HUDEP-2 (cell line): ENCODE data around the gene ADAM33.

Source experiments
- DNase-seq, 76 experiments: peaks; one replicate each; lab custom pipeline; 2025; ENCODE audit not compliant: unreplicated experiment in 76 of 76; lab: John Stamatoyannopoulos, UW

ADAM33 gene

GRCh38 chr20:3690413-3690812 is 8.6 kb upstream of the ADAM33 start:
- no peak for DNase-seq

GRCh38 chr20:3689978-3690377 is 8.2 kb upstream of the ADAM33 start:
- DNase-seq, result no peak

- DNase-seq, result peak in 2 of 76 experiments; percentile 4 to 23
These were observed 5.8 kb upstream of the ADAM33 start for GRCh38 chr20:3687655-3688054.

DNA sequence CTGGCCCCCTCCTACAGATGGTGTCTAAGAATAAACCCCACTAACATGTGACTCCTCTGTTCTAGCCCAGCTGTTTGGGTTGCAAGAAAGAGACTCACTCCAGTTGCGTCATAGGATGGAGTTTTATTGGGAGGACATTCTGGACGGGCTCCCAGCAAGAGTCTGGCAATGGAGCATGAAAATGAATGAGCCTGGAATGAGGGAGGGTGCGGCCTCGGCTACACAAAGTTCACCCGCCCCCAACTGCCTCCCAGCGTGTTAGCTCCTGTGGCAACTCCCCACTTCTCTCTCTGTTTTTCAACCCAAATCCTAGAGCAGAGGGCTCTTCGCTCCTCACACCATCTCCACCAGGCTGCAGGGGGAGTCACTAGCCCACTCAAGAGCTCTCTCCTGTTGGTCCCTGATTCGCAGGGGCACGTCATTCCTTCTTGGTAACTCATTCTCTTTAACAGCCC is 5.1 kb upstream of the ADAM33 start:
- no peak for DNase-seq

GRCh38 chr20:3686421-3686820 is 4.6 kb upstream of the ADAM33 start:
- DNase-seq, result no peak

GRCh38 chr20:3685341-3685740 is 3.5 kb upstream of the ADAM33 start:
- DNase-seq, result no peak

GRCh38 chr20:3681352-3681930 is 369 bp downstream of the ADAM33 start:
- DNase-seq, result no peak

DNA sequence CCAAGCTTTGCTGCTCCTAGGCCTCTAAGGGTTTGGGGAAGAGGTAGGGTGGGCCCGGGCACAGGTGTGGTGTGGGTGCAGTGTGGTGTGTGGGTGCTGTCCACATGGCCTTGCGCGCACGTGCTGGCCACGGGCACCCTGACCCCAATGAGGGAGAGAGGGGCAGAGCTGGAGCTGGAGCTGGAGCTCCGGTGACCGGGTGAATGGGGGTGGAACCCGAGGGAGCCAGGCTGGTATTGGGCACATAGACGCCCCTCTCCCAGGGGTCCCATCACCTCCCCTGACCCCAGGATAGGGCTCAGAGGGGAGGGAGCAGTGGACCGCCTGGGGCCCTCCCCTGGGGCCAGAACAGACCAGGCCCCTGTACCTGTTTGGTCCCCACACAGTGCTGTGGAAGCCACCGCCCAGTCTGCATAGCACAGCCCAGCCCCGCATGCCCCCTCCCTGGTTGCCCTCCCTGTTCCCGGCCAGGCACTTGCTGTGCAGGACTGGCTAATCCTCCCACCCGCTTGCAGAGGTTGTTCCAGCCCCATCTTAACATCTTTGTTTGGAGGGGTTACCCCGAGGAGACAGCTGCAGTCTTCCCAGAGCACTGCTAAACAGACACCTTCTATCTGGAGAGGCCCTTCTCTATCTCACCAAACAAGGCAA is 984 bp downstream of the ADAM33 start:
- no peak for DNase-seq

- DNase-seq, result no peak
These were observed 1.8 kb downstream of the ADAM33 start for GRCh38 chr20:3679749-3680700.

GRCh38 chr20:3678856-3679720 is 2.7 kb downstream of the ADAM33 start:
- no peak for DNase-seq

- no peak for DNase-seq
These were observed 3.6 kb downstream of the ADAM33 start for GRCh38 chr20:3678198-3678597.

DNA sequence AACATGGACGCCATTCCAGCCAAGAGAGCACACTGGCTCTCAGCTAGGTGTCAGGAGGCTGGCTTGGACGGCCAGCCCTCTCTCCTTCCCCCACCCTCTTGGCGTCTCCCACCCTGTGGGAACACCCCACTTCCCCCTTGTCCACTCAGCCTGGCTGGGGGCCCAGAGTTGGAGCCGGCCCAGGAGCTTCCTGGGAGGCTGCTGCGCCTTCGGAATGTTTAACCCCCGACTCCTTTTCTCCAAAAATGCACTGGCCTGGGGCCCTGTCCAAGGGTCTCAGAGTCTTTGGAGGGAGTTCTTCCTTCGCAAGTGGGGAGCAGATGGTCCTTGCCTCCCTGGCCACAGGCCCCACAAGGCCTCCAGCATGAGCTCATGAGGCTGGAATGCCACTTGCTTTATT is 4.1 kb downstream of the ADAM33 start:
- no peak for DNase-seq

DNA sequence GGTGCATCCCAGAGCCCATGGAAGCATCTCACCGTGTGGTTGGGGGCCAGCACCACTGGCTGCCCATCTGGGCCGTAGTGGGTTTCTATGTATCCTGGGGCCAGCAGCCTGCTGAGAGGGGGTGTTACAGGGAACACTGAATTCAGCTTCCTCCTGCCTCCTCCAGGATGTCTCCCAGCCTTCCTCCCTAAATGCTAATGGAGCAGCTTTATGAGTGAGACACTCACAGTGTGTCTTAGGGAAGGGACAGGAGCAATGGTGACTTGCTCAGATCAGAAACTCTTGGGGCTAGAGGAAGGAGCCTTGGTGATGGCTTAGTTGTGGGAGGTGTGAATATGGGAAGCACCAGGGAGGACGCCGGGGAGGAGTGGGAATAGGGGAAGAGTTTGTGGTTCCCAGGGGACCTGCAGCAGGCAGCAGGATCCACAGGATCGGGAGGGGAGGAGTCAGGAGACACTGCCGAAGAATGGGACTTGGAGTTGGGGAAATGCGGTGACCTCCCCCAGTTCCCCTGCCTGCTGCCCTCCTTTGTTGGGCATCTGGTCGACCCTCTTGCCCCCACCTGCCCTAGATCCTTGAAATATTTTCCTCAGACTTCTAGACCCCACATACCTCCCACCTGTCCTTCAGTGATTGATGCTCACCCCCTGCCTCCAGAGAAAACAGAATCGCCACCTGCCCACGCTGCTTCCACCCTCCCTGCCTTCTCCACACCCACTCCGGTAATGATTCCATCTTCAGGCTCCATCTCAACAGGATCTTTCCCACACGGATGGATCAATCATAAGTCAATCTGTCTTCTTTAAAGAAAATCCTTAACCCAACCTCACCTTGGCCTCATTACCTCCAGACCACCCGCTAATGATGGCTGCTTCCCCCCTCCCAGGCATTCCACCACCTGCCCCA is 6.6 kb downstream of the ADAM33 start:
- DNase-seq, result no peak

- DNase-seq, result no peak
These were observed 7.4 kb downstream of the ADAM33 start for GRCh38 chr20:3674447-3674846.

- no peak for DNase-seq
These were observed 8.4 kb downstream of the ADAM33 start for GRCh38 chr20:3673221-3674070.

DNA sequence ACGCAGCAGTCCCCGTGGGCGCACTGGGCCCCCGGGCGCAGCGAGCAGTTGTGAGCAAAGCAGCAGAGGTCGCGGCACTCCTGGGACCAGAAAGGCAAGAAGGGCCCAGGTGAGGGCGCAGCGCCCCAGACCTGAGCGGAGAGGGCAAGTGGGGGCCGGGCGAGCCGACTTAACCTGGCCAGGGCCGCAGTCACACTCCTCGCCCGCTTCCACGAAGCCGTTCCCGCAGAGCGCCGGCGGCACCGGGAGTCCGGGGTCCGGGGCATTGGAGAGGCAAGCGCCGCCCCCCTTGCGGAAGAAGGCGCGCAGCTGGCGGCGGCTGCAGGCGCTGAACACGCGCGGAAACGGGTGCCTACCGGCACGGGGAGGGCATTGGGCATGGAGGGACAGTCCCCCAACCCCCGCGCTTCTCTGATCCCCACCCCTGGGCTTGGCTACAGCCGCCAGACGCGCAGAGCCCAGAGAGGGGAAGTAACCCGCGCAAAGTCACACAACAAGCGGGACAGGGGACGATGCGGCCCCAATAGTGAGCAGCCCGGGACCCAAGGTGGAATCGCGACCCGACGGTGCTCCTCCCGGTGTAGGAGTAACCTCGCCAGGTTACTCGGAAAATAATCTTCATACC is 9.2 kb downstream of the ADAM33 start:
- no peak for DNase-seq

- no peak for DNase-seq
These were observed 9.7 kb downstream of the ADAM33 start for GRCh38 chr20:3671986-3672546.

GRCh38 chr20:3670945-3671344 is 10.9 kb downstream of the ADAM33 start:
- DNase-seq, result no peak
